Activated naive CD4-positive, alpha-beta T cell treated with anti-CD3 and anti-CD28 coated beads, Interleukin-2, amount 50 U/mL, for 16 hours (primary cell): Measurements from ENCODE around the gene FOXP1.
"Not testable (repeated sequence)": the region's sequence is repeated elsewhere in the genome, so short reads cannot be mapped to it uniquely, and the experiment has no call there.

Source experiments
- DNase-seq: peaks from one replicate; pipeline ENCODE4 v3.0.0-alpha.2; 2020

FOXP1 gene

GRCh38 chr3:71446260-71446659, 137.3 kb downstream of the FOXP1 start:
- no peak for DNase-seq

- no peak for DNase-seq
Observed at GRCh38 chr3:71444861-71445259, 138.7 kb downstream of the FOXP1 start.

- no peak for DNase-seq
Observed at GRCh38 chr3:71444028-71444860, 139.3 kb downstream of the FOXP1 start.

- DNase-seq: no peak
Observed at GRCh38 chr3:71443332-71443731, 140.2 kb downstream of the FOXP1 start.

GRCh38 chr3:71442652-71443042, 140.9 kb downstream of the FOXP1 start:
- no peak for DNase-seq

GRCh38 chr3:71441925-71442651, 141.4 kb downstream of the FOXP1 start:
- DNase-seq: no peak

- no peak for DNase-seq
Observed at GRCh38 chr3:71441217-71441924, 142.2 kb downstream of the FOXP1 start.

- no peak for DNase-seq
Observed at GRCh38 chr3:71438904-71439303, 144.6 kb downstream of the FOXP1 start.

GRCh38 chr3:71438071-71438685, 145.3 kb downstream of the FOXP1 start:
- no peak for DNase-seq

GRCh38 chr3:71436337-71436736, 147.2 kb downstream of the FOXP1 start:
- no peak for DNase-seq

- not testable (repeated sequence) for DNase-seq
Observed at GRCh38 chr3:71435836-71436235, 147.7 kb downstream of the FOXP1 start.

- no peak for DNase-seq
Observed at GRCh38 chr3:71433631-71434030, 149.9 kb downstream of the FOXP1 start.

GRCh38 chr3:71432044-71432975, 151.2 kb downstream of the FOXP1 start:
- no peak for DNase-seq

GRCh38 chr3:71430941-71431552, 152.5 kb downstream of the FOXP1 start:
- DNase-seq: no peak

GRCh38 chr3:71429597-71429988, 153.9 kb downstream of the FOXP1 start:
- DNase-seq: no peak

GRCh38 chr3:71428841-71429596, 154.5 kb downstream of the FOXP1 start:
- DNase-seq: peak; percentile 57

- no peak for DNase-seq
Observed at GRCh38 chr3:71425491-71426071, 157.9 kb downstream of the FOXP1 start.

- no peak for DNase-seq
Observed at GRCh38 chr3:71423151-71423906, 160.2 kb downstream of the FOXP1 start.

GRCh38 chr3:71421820-71422566, 161.5 kb downstream of the FOXP1 start:
- peak; percentile 59 for DNase-seq
